ENCODE data around the gene MID1IP1. TPM values are rescaled to one million over a fixed set of nuclear protein-coding genes. Genes with fewer than 3 reads are reported as not detected.

The MID1IP1 gene
- total and polyA plus RNA-seq, 10 of the 15 experiments (the other 5 are each of a cell fraction or from before 2014, with no cell fraction given) = 0.21 to 62.2 (median 14.6) TPM

- 46% methylated on average over 7 of the region's 7 CpGs for WGBS (ENCODE audit: insufficient coverage, insufficient replicate concordance, low lambda C conversion rate, missing lambda C conversion rate)
- Histone ChIP-seq H3K36me3 (ENCODE audit: control insufficient read depth in 2 of 2, insufficient read depth in 2 of 2, low read length in 1 of 2) (no peaks in the 10 kb centered on the region), H2AFZ (ENCODE audit: control insufficient read depth, low read depth, low read length) (no peak overlapping the region), H3K27me3 (replicated peaks in 1 of 2; ENCODE audit: control insufficient read depth in 2 of 2, insufficient read depth in 2 of 2, low read length in 1 of 2) (no peaks in the 10 kb centered on the region), H3K9ac (ENCODE audit: control insufficient read depth, insufficient read depth, low read length) (peak overlapping the region; percentile 51), H3K27ac (ENCODE audit: control insufficient read depth, insufficient read depth) (peak overlapping the region; percentile 82), H3K9me3 (replicated peaks; ENCODE audit: control insufficient read depth, insufficient read depth, low read length) (no peaks in the 10 kb centered on the region; the same call in 2 of the 3 replicates), H4K20me1 (ENCODE audit: control insufficient read depth, insufficient read depth) (no peaks in the 10 kb centered on the region), H3K4me2 (ENCODE audit: control insufficient read depth, insufficient read depth) (peak overlapping the region; percentile 77), H3K4me1 (ENCODE audit: control insufficient read depth, insufficient read depth, low read length) (no peaks in the 10 kb centered on the region), H3K79me2 (ENCODE audit: control insufficient read depth, insufficient read depth, low read length) (peaks cover 53% of the 10 kb centered on the region), H3K4me3 (peak overlapping the region; percentile 70)
- RAD21 ChIA-PET (ENCODE audit: unreplicated experiment) = interaction anchor here (0.6 to 2.8 kb wide), 11 partner anchors 39 to 352 kb away, joined by 3 to 19 read pairs (median 4); no protein-coding TSS in a partner anchor
- DNase-seq (ENCODE audit: low read depth, low spot score) = no peak
- intact Hi-C loops (cut with micrococcal nuclease; ENCODE audit: unreplicated experiment) (loop anchor here (2.0 to 10.0 kb wide), 2 partner anchors 180 to 348 kb away; no protein-coding TSS in a partner anchor), in situ Hi-C loops (cut with MboI) (loop anchor here (10.0 kb wide), 1 partner anchor 168 kb away; no protein-coding TSS in a partner anchor)
- no TSS peak for BruUV-seq (replicated peaks)
- POLR2A ChIA-PET = interaction anchor here (1.6 to 2.6 kb wide), 3 partner anchors 73 to 176 kb away, joined by 7 to 12 read pairs (median 9); no protein-coding TSS in a partner anchor
- no peak for FAIRE-seq
- ATAC-seq = no peak
- SMC1A ChIA-PET (ENCODE audit: uncharacterized antibody, unreplicated experiment) = interaction anchor here (0.7 to 2.4 kb wide), 21 partner anchors 9 to 663 kb away, joined by 3 to 24 read pairs (median 4); no protein-coding TSS in a partner anchor
- CTCF ChIA-PET = interaction anchor here (0.8 to 1.8 kb wide), 7 partner anchors 45 to 342 kb away, joined by 3 to 10 read pairs (median 3); no protein-coding TSS in a partner anchor
- no peak for TF ChIP-seq SREBF2 (IDR thresholded peaks at IDR 0.05; ENCODE audit: low read length)
- TF ChIP-seq REST (IDR thresholded peaks at IDR 0.05; ENCODE audit: low read depth, low read length) = no peak
- TF ChIP-seq, protein P1, sequence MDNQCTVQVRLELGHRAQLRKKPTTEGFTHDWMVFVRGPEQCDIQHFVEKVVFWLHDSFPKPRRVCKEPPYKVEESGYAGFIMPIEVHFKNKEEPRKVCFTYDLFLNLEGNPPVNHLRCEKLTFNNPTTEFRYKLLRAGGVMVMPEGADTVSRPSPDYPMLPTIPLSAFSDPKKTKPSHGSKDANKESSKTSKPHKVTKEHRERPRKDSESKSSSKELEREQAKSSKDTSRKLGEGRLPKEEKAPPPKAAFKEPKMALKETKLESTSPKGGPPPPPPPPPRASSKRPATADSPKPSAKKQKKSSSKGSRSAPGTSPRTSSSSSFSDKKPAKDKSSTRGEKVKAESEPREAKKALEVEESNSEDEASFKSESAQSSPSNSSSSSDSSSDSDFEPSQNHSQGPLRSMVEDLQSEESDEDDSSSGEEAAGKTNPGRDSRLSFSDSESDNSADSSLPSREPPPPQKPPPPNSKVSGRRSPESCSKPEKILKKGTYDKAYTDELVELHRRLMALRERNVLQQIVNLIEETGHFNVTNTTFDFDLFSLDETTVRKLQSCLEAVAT (IDR thresholded peaks at IDR 0.05) = peak; percentile 36; the same call in 1 of the 2 replicates
- no peak for TF ChIP-seq BCL11A (IDR thresholded peaks at IDR 0.05; ENCODE audit: low read depth, low read length)
- TF ChIP-seq ZNF217 (IDR thresholded peaks at IDR 0.05) = no peak
- TF ChIP-seq, protein P2, sequence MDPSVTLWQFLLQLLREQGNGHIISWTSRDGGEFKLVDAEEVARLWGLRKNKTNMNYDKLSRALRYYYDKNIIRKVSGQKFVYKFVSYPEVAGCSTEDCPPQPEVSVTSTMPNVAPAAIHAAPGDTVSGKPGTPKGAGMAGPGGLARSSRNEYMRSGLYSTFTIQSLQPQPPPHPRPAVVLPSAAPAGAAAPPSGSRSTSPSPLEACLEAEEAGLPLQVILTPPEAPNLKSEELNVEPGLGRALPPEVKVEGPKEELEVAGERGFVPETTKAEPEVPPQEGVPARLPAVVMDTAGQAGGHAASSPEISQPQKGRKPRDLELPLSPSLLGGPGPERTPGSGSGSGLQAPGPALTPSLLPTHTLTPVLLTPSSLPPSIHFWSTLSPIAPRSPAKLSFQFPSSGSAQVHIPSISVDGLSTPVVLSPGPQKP (IDR thresholded peaks at IDR 0.05; ENCODE audit: low read depth, low read length) = no peak
- TF ChIP-seq, protein P3, sequence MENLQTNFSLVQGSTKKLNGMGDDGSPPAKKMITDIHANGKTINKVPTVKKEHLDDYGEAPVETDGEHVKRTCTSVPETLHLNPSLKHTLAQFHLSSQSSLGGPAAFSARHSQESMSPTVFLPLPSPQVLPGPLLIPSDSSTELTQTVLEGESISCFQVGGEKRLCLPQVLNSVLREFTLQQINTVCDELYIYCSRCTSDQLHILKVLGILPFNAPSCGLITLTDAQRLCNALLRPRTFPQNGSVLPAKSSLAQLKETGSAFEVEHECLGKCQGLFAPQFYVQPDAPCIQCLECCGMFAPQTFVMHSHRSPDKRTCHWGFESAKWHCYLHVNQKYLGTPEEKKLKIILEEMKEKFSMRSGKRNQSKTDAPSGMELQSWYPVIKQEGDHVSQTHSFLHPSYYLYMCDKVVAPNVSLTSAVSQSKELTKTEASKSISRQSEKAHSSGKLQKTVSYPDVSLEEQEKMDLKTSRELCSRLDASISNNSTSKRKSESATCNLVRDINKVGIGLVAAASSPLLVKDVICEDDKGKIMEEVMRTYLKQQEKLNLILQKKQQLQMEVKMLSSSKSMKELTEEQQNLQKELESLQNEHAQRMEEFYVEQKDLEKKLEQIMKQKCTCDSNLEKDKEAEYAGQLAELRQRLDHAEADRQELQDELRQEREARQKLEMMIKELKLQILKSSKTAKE (IDR thresholded peaks at IDR 0.05; ENCODE audit: low read depth, poor library complexity, severe bottlenecking) = no peak
- TF ChIP-seq PML (IDR thresholded peaks at IDR 0.05; ENCODE audit: low read length) = no peak
- TF ChIP-seq, protein P4, sequence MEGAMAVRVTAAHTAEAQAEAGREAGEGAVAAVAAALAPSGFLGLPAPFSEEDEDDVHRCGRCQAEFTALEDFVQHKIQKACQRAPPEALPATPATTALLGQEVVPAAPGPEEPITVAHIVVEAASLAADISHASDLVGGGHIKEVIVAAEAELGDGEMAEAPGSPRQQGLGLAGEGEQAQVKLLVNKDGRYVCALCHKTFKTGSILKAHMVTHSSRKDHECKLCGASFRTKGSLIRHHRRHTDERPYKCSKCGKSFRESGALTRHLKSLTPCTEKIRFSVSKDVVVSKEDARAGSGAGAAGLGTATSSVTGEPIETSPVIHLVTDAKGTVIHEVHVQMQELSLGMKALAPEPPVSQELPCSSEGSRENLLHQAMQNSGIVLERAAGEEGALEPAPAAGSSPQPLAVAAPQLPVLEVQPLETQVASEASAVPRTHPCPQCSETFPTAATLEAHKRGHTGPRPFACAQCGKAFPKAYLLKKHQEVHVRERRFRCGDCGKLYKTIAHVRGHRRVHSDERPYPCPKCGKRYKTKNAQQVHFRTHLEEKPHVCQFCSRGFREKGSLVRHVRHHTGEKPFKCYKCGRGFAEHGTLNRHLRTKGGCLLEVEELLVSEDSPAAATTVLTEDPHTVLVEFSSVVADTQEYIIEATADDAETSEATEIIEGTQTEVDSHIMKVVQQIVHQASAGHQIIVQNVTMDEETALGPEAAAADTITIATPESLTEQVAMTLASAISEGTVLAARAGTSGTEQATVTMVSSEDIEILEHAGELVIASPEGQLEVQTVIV (IDR thresholded peaks at IDR 0.05; ENCODE audit: borderline replicate concordance, partially characterized antibody) = no peak
- TF ChIP-seq SMAD5 (IDR thresholded peaks at IDR 0.05; ENCODE audit: low read depth) = 0 out of 2 replicates have a peak, but pooled peaks have one; percentile 31
These were observed 5.8 kb downstream of the MID1IP1 start for GRCh38 chrX:38806875-38807621.
